Left lung (tissue), 10 donors: ENCODE data around the gene DNAH2. TPM values are rescaled to one million over a fixed set of nuclear protein-coding genes. Genes with fewer than 3 reads are reported as not detected.

ENCODE experiments used
- ATAC-seq: fragments of 200-7000 bp; cut with Tn5 transposase; one replicate; pipeline ENCODE4 v1.9.1; 2020; ENCODE audit warnings: moderate library complexity
- DNase-seq, 4 donors: peaks; one replicate each; pipeline ENCODE4 v3.0.0-alpha.2; 2013 to 2020
- H3K27ac ChIP-seq, 2 donors: fragments of 200-600 bp; sonication (generic) in 1 of 2; one replicate each; pipeline versions ENCODE4 v1.5.0 to v1.8.0; 2020 to 2021
- H3K27me3 ChIP-seq, 2 donors: fragments of 200-600 bp; sonication (generic) in 1 of 2; one replicate each; pipeline versions ENCODE4 v1.5.0 to v1.8.0; 2020 to 2021
- H3K36me3 ChIP-seq, 2 donors: fragments of 200-600 bp; sonication (generic) in 1 of 2; one replicate each; pipeline versions ENCODE4 v1.5.0 to v1.8.0; 2020 to 2021
- H3K4me1 ChIP-seq, 2 donors: fragments of 200-600 bp; one replicate each; pipeline ENCODE4 v1.8.0; 2021
- H3K4me3 ChIP-seq, 2 donors: fragments of 200-600 bp; sonication (generic) in 1 of 2; one replicate each; pipeline versions ENCODE4 v1.5.0 to v1.8.0; 2020 to 2021; ENCODE audit warnings: mild to moderate bottlenecking in 1 of 2
- H3K9me3 ChIP-seq, 2 donors: fragments of 200-600 bp; sonication (generic) in 1 of 2; one replicate each; pipeline versions ENCODE4 v1.5.0 to v1.8.0; 2020 to 2021
- CTCF ChIP-seq, 2 donors: fragments of 200-600 bp; sonication (generic) in 1 of 2; IDR thresholded peaks; one replicate each; pipeline versions ENCODE4 v1.5.0 to v1.8.0; 2021; ENCODE audit warnings: antibody characterized with exemption in 2 of 2
- intact Hi-C, 2 donors: fragments of 100-400 bp; cut with DNase I; formaldehyde crosslinking; loops; one replicate each; pipeline versions ENCODE4 v1.11.2 to v1.14.2; 2022
- polyA plus RNA-seq, 6 donors: library from polyadenylated mRNA; unstranded; fragments of 120-200 nt; gene quantifications; one replicate each; pipeline ENCODE4 v1.2.1, GENCODE V29; 2013; ENCODE audit not compliant: insufficient read length in 6 of 6
- total RNA-seq, 2 donors: library from RNA; stranded (reverse); fragmentation: NEBNext Ultra II Directional; extraction: Animal tissue kit (Norgen Biotek cat#: 25700); gene quantifications; one replicate each; pipeline ENCODE4 v1.2.1, GENCODE V29; 2021
- donor health status: DM: no; HTN: yes; CAD: no.
- donor health status: DM: no; HTN: no; CAD: no.

Gene DNAH2
- total and polyA plus RNA-seq, 8 donors, result 0.67 to 4.5 (median 2.6) TPM

- Histone ChIP-seq H3K27me3 (peaks cover 0 to 12% of the 10 kb centered on the region in 2 donors), H3K27ac (no peak overlapping the region), H3K4me1 (no peaks in the 10 kb centered on the region), H3K4me3 (no peak overlapping the region), H3K9me3 (no peaks in the 10 kb centered on the region), H3K36me3 (no peaks in the 10 kb centered on the region)
- intact Hi-C loops, result no loop called here
- ATAC-seq (no peak), DNase-seq (no peak)
- no peak for TF ChIP-seq CTCF (IDR thresholded peaks at IDR 0.05)
These were observed 93.7 kb downstream of the DNAH2 start for GRCh38 chr17:7811251-7811650.

GRCh38 chr17:7814969-7815368 lies 97.4 kb downstream of the DNAH2 start:
- Histone ChIP-seq H3K27me3 (no peaks in the 10 kb centered on the region), H3K27ac (no peak overlapping the region), H3K4me3 (no peak overlapping the region), H3K4me1 (no peaks in the 10 kb centered on the region), H3K36me3 (no peaks in the 10 kb centered on the region), H3K9me3 (no peaks in the 10 kb centered on the region)
- intact Hi-C loops, result no loop called here
- no peak for DNase-seq
- no peak for ATAC-seq
- TF ChIP-seq CTCF (IDR thresholded peaks at IDR 0.05), result no peak

GRCh38 chr17:7816926-7817642 lies 99.5 kb downstream of the DNAH2 start:
- DNase-seq (no peak), ATAC-seq (no peak)
- Histone ChIP-seq H3K27ac (no peak overlapping the region), H3K4me3 (no peak overlapping the region), H3K27me3 (no peaks in the 10 kb centered on the region), H3K36me3 (no peaks in the 10 kb centered on the region), H3K9me3 (no peaks in the 10 kb centered on the region), H3K4me1 (no peaks in the 10 kb centered on the region)
- intact Hi-C loops, result no loop called here
- no peak for TF ChIP-seq CTCF (IDR thresholded peaks at IDR 0.05)

GRCh38 chr17:7817643-7817964 lies 100.1 kb downstream of the DNAH2 start:
- no peak for TF ChIP-seq CTCF (IDR thresholded peaks at IDR 0.05)
- H3K36me3 ChIP-seq, result no peaks in the 10 kb centered on the region
- H3K4me1 ChIP-seq, result no peaks in the 10 kb centered on the region
- ATAC-seq, result no peak
- H3K9me3 ChIP-seq, result no peaks in the 10 kb centered on the region
- intact Hi-C loops, result no loop called here
- no peaks in the 10 kb centered on the region for H3K27me3 ChIP-seq
- no peak overlapping the region for H3K27ac ChIP-seq
- H3K4me3 ChIP-seq, result no peak overlapping the region
- DNase-seq, result no peak

- intact Hi-C loops, result no loop called here
- Histone ChIP-seq H3K9me3 (no peaks in the 10 kb centered on the region), H3K27ac (no peak overlapping the region), H3K4me3 (no peak overlapping the region), H3K27me3 (no peaks in the 10 kb centered on the region), H3K4me1 (no peaks in the 10 kb centered on the region), H3K36me3 (no peaks in the 10 kb centered on the region)
- ATAC-seq (no peak), DNase-seq (no peak)
- no peak for TF ChIP-seq CTCF (IDR thresholded peaks at IDR 0.05)
These were observed 100.5 kb downstream of the DNAH2 start for GRCh38 chr17:7818026-7818425.
